Activated CD8-positive, alpha-beta memory T cell treated with anti-CD3 and anti-CD28 coated beads, Interleukin-2, amount 10 ng/mL, durations not matched to agents 7 days and 5 days (primary cell): ENCODE measurements around the gene SMG6. TPM values are rescaled to one million over a fixed set of nuclear protein-coding genes. Genes with fewer than 3 reads are reported as not detected.

ENCODE experiments used
- ATAC-seq: fragments of 150-1000 bp; cut with Tn5 transposase; one replicate; pipeline ENCODE4 v1.10.0; 2021; ENCODE audit warnings: moderate library complexity
- CTCF ChIA-PET: fragments of 350-600 bp; sonication (Branson Sonifier 250); formaldehyde crosslinking; loops from one replicate; lab custom pipeline; 2021; ENCODE audit warnings: antibody characterized with exemption; lab: Charles Lee
- DNase-seq: peaks from one replicate; pipeline ENCODE4 v3.0.0-alpha.2; 2020
- H3K27ac Mint-ChIP-seq: one replicate; pipeline ENCODE4 v1.8.0; 2021; ENCODE audit warnings: mild to moderate bottlenecking, mixed read lengths
- H3K27me3 Mint-ChIP-seq: one replicate; pipeline ENCODE4 v1.8.0; 2021; ENCODE audit warnings: mixed read lengths
- H3K36me3 Mint-ChIP-seq: one replicate; pipeline ENCODE4 v1.8.0; 2021; ENCODE audit warnings: mild to moderate bottlenecking, mixed read lengths
- H3K4me1 Mint-ChIP-seq: one replicate; pipeline ENCODE4 v1.8.0; 2021; ENCODE audit warnings: mixed read lengths
- H3K4me3 Mint-ChIP-seq: one replicate; pipeline ENCODE4 v1.8.0; 2021; ENCODE audit warnings: mild to moderate bottlenecking, moderate library complexity, mixed read lengths
- H3K9me3 Mint-ChIP-seq: one replicate; pipeline ENCODE4 v1.8.0; 2022; ENCODE audit warnings: low read depth, mixed read lengths
- microRNA-seq: library from miRNA; unstranded; fragments of <30 nt; microRNA quantifications from one replicate; pipeline ENCODE4 v1.2.0, GENCODE V29; 2022
- total RNA-seq, 2 experiments: library from RNA; stranded (reverse); gene quantifications; one replicate each; pipeline ENCODE4 v1.2.3, GENCODE V29; 2021

Gene SMG6
- total RNA-seq, 2 experiments from 2014 or later, result 46.7 to 60.9 TPM

GRCh38 chr17:2011411-2012371 lies 291.9 kb downstream of the SMG6 start:
- no peaks in the 10 kb centered on the region for H3K4me1 Mint-ChIP-seq

More at GRCh38 chr17:2011411-2012371, 291.9 kb downstream of the SMG6 start:
- Mint-ChIP-seq H3K27me3 (peaks cover 2% of the 10 kb centered on the region), H3K4me3 (no peak overlapping the region), H3K27ac (no peak overlapping the region), H3K9me3 (no peaks in the 10 kb centered on the region), H3K36me3 (no peaks in the 10 kb centered on the region)
- CTCF ChIA-PET, result no interaction called here
- DNase-seq (no peak), ATAC-seq (no peak)

Small RNAs within 50 kb of the gene (microRNA-seq; reads per million reads assigned to microRNA genes)
- gene MIR132 (1,901 reads per million, percentile 88 among the genes with 10 or more reads in this experiment), gene MIR212 (53.6 reads per million, percentile 58 among the genes with 10 or more reads in this experiment)

Other genes with a start within 250 kb of the SMG6 start
- gene HIC1, start 248.7 kb downstream of the SMG6 start, total RNA-seq, result 100 to 1,000 TPM in 1 of 2 experiments, 10 to 100 TPM in 1; 88.5 to 122 TPM
- gene SRR, start 165 bp upstream of the SMG6 start, total RNA-seq, result 10 to 100 TPM; 18.6 to 18.8 TPM
- 10 to 100 TPM; 33.2 to 45.7 TPM for gene TSR1, start 32.7 kb upstream of the SMG6 start, total RNA-seq
- gene SGSM2, start 33.7 kb upstream of the SMG6 start, total RNA-seq, result 10 to 100 TPM; 46.4 to 57.0 TPM
- gene MNT, start 97.3 kb upstream of the SMG6 start, total RNA-seq, result 10 to 100 TPM; 26.0 to 31.9 TPM
- gene METTL16, start 208.1 kb upstream of the SMG6 start, total RNA-seq, result 10 to 100 TPM; 24.0 to 34.1 TPM